HFFc6 (cell line): ENCODE data around the gene ZNF800. TPM values are rescaled to one million over a fixed set of nuclear protein-coding genes. Genes with fewer than 3 reads are reported as not detected.
"Not testable (repeated sequence)": the region's sequence is repeated elsewhere in the genome, so short reads cannot be mapped to it uniquely, and the experiment has no call there.

Experiments
- DNase-seq: peaks from one replicate; pipeline ENCODE4 v3.0.0-alpha.2; 2018
- H3K27ac Mint-ChIP-seq: 2 replicates; pipeline ENCODE4 v1.8.0; 2020; ENCODE audit warnings: mild to moderate bottlenecking, mixed read lengths
- H3K27me3 Mint-ChIP-seq: 2 replicates; pipeline ENCODE4 v1.8.0; 2021; ENCODE audit warnings: mild to moderate bottlenecking, moderate library complexity, mixed read lengths; ENCODE audit not compliant: insufficient read depth
- H3K36me3 Mint-ChIP-seq: 2 replicates; pipeline ENCODE4 v1.8.0; 2021; ENCODE audit warnings: low read depth, mixed read lengths
- H3K4me1 Mint-ChIP-seq: 2 replicates; pipeline ENCODE4 v1.8.0; 2020; ENCODE audit warnings: low read depth, mixed read lengths
- H3K4me3 Mint-ChIP-seq: 2 replicates; pipeline ENCODE4 v1.8.0; 2020; ENCODE audit warnings: mild to moderate bottlenecking, moderate library complexity, mixed read lengths
- H3K9me3 Mint-ChIP-seq: 2 replicates; pipeline ENCODE4 v1.8.0; 2020; ENCODE audit warnings: mild to moderate bottlenecking, mixed read lengths
- total RNA-seq, 6 experiments: library from RNA; stranded (reverse); fragmentation: NEBNext Ultra II Directional; extraction: Animal tissue kit (Norgen Biotek cat#: 25700); gene quantifications; 2 replicates in 1 of 6; 3 replicates in 5 of 6; pipeline ENCODE4 v1.2.3, GENCODE V29; 2021
- TF ChIP-seq, protein P1 (sequence below): fragments of 200-600 bp; sonication (generic); IDR thresholded peaks from 2 replicates; pipeline ENCODE4 v1.5.0; 2021; ENCODE audit warnings: antibody characterized with exemption, mild to moderate bottlenecking

ZNF800 gene
- total RNA-seq, 6 experiments from 2014 or later = 24.3 to 26.7 (median 25.7) TPM

DNA sequence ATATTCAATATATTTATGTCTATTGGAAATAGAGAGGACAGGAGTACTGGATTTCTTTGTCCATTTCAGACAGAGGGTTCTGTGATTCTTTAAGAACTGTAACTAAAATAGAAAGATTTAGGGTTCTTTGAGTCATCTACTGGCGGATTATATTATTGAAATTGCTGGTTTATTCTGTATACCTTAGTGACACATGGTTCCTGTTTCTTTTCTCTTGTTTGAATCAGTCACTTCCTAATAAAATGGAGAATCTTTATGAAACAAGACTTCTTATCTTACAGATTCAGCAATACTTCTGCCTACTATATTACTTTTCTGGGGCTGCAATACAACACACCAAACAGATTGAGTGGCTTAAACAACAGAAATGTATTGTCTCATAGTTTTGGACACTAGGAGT, 20.8 kb upstream of the ZNF800 start:
- no peak for DNase-seq
- Mint-ChIP-seq H3K36me3 (no peaks in the 10 kb centered on the region), H3K27me3 (peaks cover 19% of the 10 kb centered on the region), H3K4me3 (no peak overlapping the region), H3K9me3 (no peaks in the 10 kb centered on the region), H3K27ac (no peak overlapping the region), H3K4me1 (no peaks in the 10 kb centered on the region)
- TF ChIP-seq, protein P1, sequence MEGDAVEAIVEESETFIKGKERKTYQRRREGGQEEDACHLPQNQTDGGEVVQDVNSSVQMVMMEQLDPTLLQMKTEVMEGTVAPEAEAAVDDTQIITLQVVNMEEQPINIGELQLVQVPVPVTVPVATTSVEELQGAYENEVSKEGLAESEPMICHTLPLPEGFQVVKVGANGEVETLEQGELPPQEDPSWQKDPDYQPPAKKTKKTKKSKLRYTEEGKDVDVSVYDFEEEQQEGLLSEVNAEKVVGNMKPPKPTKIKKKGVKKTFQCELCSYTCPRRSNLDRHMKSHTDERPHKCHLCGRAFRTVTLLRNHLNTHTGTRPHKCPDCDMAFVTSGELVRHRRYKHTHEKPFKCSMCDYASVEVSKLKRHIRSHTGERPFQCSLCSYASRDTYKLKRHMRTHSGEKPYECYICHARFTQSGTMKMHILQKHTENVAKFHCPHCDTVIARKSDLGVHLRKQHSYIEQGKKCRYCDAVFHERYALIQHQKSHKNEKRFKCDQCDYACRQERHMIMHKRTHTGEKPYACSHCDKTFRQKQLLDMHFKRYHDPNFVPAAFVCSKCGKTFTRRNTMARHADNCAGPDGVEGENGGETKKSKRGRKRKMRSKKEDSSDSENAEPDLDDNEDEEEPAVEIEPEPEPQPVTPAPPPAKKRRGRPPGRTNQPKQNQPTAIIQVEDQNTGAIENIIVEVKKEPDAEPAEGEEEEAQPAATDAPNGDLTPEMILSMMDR = no peak

DNA sequence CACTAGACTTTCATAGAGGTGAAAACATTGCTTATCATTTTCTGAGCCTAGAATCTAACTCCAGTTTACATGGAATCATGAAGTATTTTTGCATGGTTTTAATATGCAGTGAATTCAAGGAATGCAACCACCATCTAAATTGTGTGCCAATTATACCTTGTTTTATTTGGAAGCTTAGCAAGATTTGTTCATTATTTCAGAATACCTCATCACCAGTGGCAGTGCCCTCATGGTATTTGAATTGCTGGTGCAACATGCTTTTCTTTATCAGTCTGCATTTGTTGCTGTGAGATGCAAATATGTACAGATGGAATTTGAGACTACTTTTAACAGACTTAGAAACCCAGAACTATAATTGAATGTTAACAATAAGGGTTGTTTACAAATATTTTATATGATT, 18.7 kb upstream of the ZNF800 start:
- peaks cover 20% of the 10 kb centered on the region for H3K27me3 Mint-ChIP-seq
- H3K4me3 Mint-ChIP-seq = no peak overlapping the region
- no peaks in the 10 kb centered on the region for H3K4me1 Mint-ChIP-seq

DNA sequence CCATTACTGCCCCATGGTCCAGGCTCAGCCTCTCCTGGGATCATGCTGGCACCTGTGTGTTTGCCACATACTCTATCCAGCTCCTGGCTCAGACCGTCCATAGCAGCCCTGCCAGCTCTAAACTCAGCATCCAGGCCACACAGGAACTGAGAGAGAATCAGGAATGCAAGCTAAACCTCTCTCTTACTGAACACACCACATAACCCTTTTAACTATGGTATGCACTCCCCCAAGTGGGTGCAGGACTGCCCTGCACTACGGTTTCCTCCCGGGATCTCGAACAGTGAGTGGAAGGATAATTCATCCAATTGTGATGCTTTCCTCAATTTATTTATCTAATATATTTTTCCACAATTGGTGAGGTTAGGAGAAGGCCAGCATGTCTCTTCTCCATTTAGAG, 17.1 kb upstream of the ZNF800 start:
- peaks cover 21% of the 10 kb centered on the region for H3K27me3 Mint-ChIP-seq
- no peaks in the 10 kb centered on the region for H3K9me3 Mint-ChIP-seq
- no peak overlapping the region for H3K4me3 Mint-ChIP-seq
- peak; percentile 7 for DNase-seq
- H3K4me1 Mint-ChIP-seq = 0 out of 2 replicates have a peak, but pooled peaks cover under 1% of the 10 kb centered on the region
- H3K36me3 Mint-ChIP-seq = no peaks in the 10 kb centered on the region
- no peak overlapping the region for H3K27ac Mint-ChIP-seq
- TF ChIP-seq, protein P1 = peak; percentile 26; the same call in 1 of the 2 replicates

More for the DNA sequence above, 18.7 kb upstream of the ZNF800 start:
- H3K27ac Mint-ChIP-seq = no peak overlapping the region
- no peaks in the 10 kb centered on the region for H3K36me3 Mint-ChIP-seq
- DNase-seq = no peak
- no peaks in the 10 kb centered on the region for H3K9me3 Mint-ChIP-seq
- TF ChIP-seq, protein P1 = no peak

DNA sequence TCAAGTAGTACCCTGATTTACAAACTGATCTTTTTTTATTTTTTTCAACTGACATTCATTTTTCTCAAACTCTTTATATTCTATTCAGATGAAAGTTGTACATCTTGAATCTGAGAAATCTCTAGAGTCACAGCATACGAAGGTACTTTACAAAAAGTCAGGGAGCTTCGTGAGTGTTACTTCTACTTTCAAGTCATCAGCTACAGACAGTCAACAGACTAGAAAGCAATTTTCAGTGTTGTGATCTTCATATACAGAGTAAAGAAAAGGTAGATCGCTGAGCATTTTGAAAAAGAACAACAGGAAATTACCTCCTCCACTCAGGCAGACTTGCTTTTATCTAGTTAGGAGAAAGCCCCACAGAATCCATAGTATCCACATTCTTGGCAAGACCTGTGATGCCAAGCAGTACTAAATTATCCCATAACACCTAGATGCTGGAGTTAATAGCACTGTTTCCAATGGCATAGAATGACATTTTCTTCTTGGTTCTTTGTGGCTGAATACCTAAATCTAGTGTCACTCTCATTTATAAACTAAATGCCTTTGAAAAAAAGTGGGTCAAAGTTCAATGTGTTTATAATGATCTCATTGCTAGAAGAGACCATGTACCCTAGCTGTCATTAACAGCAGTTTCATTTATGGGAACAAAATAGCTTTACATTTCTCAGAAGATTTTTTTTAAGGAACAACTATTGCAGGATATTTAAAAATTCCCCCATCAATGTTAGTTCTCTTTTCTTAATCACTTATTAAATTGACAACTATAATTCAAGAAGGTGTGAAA, 12.0 kb upstream of the ZNF800 start:
- Mint-ChIP-seq H3K9me3 (no peaks in the 10 kb centered on the region), H3K27me3 (peaks cover 22% of the 10 kb centered on the region), H3K36me3 (no peaks in the 10 kb centered on the region), H3K4me3 (no peak overlapping the region), H3K4me1 (peaks cover 6% of the 10 kb centered on the region; the same call in 1 of the 2 replicates), H3K27ac (no peak overlapping the region)
- TF ChIP-seq, protein P1 = no peak
- DNase-seq = no peak

DNA sequence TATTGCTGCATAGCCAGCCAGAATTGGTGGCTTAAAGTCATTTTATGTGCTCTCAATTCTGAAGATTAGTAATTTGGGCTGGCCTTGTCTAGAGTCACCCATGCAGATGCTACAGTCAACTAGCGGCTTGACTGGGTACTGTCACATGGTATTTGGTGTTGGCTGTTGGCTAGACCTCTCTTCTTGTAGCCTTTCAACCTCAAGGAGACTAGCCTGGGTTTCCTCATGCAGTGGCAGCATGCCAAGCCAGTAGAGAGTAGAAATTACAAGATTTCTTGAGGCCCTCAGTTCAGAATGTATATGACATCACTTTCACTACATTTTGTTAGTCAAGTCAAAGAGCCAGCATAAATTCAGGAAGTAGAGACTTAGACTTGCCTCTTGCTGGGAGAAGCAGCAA, 3.7 kb upstream of the ZNF800 start:
- peaks cover 20% of the 10 kb centered on the region for H3K27me3 Mint-ChIP-seq
- H3K36me3 Mint-ChIP-seq = peaks cover 5% of the 10 kb centered on the region
- H3K9me3 Mint-ChIP-seq = no peaks in the 10 kb centered on the region
- H3K4me1 Mint-ChIP-seq = peaks cover 13% of the 10 kb centered on the region
- DNase-seq = no peak
- H3K4me3 Mint-ChIP-seq = no peak overlapping the region
- H3K27ac Mint-ChIP-seq = no peak overlapping the region
- TF ChIP-seq, protein P1 = no peak

DNA sequence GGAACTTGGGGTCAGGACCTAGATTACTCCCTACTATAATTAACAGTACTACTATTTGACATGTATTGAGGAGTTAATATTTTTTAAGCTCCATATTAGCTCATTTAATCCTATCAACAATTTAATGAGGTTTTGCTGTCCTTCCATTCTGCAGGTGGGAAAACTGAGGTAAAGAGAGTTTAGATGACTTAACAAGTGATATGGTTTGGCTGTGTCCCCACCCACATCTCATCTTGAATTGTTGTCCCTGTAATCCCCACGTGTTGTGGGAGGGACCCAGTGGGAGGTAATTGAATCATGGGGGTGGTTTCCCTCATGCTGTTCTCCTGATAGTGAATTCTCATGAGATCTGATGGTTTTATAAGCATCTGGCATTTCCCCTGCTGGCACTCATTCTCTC, 2.6 kb upstream of the ZNF800 start:
- H3K36me3 Mint-ChIP-seq = peaks cover 14% of the 10 kb centered on the region
- not testable (repeated sequence) for H3K27ac Mint-ChIP-seq, H3K9me3 Mint-ChIP-seq, H3K4me3 Mint-ChIP-seq, DNase-seq
- H3K27me3 Mint-ChIP-seq = peaks cover 15% of the 10 kb centered on the region
- H3K4me1 Mint-ChIP-seq = peaks cover 24% of the 10 kb centered on the region
